GM20000 (cell line): ENCODE measurements around the gene KRTAP19-8.

Source experiments
- DNase-seq: peaks from one replicate; pipeline ENCODE4 v3.0.0; 2012; ENCODE audit warnings: low spot score
- CTCF ChIP-seq: IDR thresholded peaks from 2 replicates; pipeline ENCODE4 v1.5.1; 2012; ENCODE audit warnings: mild to moderate bottlenecking, control low read depth; ENCODE audit errors: extremely low read depth, missing control alignments

KRTAP19-8 gene

DNA sequence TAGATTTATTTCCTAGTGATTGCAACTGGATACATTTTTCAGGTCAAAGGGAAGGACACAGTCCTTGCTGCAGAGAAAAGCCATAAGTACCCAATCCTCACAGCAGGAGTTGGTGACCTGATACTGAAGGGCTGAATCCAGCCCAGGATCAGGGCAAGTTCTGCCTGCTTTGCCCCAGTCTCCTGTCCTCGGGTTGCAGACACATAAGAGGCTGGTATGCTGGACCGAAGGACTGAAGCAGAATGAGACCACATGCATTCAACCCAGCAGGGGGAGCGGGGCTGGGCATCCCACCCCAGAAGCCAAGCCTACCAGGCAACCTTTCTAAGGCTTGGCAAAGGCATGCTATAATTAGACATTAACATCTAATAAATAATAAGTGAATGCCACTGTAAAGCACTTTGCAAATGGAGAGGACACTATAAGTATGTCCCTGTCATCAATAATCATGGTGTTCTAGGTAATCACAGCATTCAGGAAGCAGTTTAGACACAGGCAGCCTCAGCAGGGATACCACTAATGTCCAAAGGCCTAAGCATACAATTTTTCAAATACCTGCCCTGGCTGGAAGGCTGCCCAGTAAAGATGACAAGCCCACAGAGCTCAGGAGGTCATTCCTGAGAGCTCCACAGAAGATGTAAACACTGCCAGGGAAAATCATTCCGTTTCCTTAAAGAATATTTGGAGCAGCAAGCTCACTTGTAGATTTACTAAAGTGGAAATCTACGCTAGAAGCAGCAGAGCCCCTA lies 47.6 kb downstream of the KRTAP19-8 start:
- TF ChIP-seq CTCF = no peak
- no peak for DNase-seq

- TF ChIP-seq CTCF = no peak
These were observed 49.6 kb downstream of the KRTAP19-8 start for GRCh38 chr21:30988706-30989105.

More at GRCh38 chr21:30988706-30989105, 49.6 kb downstream of the KRTAP19-8 start:
- no peak for DNase-seq
